Measurements from ENCODE around the gene KLF4. TPM values are rescaled to one million over a fixed set of nuclear protein-coding genes. Genes with fewer than 3 reads are reported as not detected.

The KLF4 gene
- total RNA-seq, 1 experiment from 2014 or later: 5.9 TPM

DNA sequence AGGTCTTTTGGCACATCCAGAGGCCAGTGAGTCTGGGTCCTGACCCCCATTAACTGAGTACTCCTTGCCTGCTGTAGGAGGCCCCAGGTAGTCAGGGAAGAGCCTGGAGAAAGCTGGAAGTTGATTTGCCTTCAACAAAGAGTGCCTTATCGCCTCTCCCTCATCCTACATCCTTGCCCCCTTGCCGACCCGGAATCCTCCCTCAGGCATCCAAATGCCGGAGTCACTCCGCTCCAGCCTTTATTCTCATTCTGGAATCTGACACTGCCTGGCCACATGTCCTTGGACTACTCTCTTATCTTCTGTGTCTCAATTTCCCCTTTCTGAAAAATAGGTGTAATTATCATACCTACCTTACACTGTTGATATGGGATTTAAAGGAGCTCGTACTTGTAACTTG lies 39.1 kb upstream of the KLF4 start (continued):
- TF ChIP-seq, protein P1, sequence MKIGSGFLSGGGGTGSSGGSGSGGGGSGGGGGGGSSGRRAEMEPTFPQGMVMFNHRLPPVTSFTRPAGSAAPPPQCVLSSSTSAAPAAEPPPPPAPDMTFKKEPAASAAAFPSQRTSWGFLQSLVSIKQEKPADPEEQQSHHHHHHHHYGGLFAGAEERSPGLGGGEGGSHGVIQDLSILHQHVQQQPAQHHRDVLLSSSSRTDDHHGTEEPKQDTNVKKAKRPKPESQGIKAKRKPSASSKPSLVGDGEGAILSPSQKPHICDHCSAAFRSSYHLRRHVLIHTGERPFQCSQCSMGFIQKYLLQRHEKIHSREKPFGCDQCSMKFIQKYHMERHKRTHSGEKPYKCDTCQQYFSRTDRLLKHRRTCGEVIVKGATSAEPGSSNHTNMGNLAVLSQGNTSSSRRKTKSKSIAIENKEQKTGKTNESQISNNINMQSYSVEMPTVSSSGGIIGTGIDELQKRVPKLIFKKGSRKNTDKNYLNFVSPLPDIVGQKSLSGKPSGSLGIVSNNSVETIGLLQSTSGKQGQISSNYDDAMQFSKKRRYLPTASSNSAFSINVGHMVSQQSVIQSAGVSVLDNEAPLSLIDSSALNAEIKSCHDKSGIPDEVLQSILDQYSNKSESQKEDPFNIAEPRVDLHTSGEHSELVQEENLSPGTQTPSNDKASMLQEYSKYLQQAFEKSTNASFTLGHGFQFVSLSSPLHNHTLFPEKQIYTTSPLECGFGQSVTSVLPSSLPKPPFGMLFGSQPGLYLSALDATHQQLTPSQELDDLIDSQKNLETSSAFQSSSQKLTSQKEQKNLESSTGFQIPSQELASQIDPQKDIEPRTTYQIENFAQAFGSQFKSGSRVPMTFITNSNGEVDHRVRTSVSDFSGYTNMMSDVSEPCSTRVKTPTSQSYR (CRISPR knock-in tag; IDR thresholded peaks at IDR 0.05): no peak
- TF ChIP-seq KAT7 (CRISPR knock-in tag; IDR thresholded peaks at IDR 0.05; ENCODE audit: borderline replicate concordance): no peak

DNA sequence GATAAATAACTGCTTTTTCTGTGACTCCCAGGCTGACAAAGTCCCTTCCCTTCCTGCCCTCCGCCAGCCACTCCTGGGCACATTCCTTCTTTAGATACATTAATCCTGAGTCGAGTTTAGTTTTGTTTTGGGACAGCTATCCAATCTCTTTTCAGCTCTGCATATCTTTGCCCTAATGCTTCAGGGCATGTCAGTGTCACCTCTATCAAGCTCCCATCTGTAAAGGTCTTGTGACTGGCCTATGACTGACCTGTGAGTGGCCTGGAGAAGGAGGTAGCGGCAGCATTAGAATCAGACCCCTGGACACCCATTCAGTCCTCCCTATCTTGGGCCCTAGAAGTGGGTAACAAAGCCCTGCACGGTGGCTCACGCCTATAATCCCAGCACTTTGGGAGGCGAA lies 34.0 kb upstream of the KLF4 start:
- Mint-ChIP-seq H3K4me3 (no peak overlapping the region), H3K4me1 (no peaks in the 10 kb centered on the region), H3K27ac (no peak overlapping the region), H3K9me3 (peaks cover 14% of the 10 kb centered on the region), H3K27me3 (ENCODE audit: low read depth) (no peaks in the 10 kb centered on the region), H3K36me3 (no peaks in the 10 kb centered on the region)
- no peak for DNase-seq (ENCODE audit: low spot score)
- no peak for ATAC-seq
- POLR2A ChIA-PET: no interaction called here
- CTCF ChIA-PET: no interaction called here
- TF ChIP-seq SP1 (CRISPR knock-in tag; conservative IDR thresholded peaks at IDR 0.05) (no peak), TEAD4 (CRISPR knock-in tag; IDR thresholded peaks at IDR 0.05) (no peak), ZNF138 (CRISPR knock-in tag; conservative IDR thresholded peaks at IDR 0.05) (no peak), MYBL2 (CRISPR knock-in tag; IDR thresholded peaks at IDR 0.05) (no peak), NR3C1 (CRISPR knock-in tag; conservative IDR thresholded peaks at IDR 0.05; ENCODE audit: low read depth) (no peak), SOX15 (CRISPR knock-in tag; IDR thresholded peaks at IDR 0.05) (no peak), MXD4 (CRISPR knock-in tag; IDR thresholded peaks at IDR 0.05; ENCODE audit: borderline replicate concordance) (no peak), FOXK1 (CRISPR knock-in tag; IDR thresholded peaks at IDR 0.05) (no peak), JAZF1 (CRISPR knock-in tag; IDR thresholded peaks at IDR 0.05) (no peak), GABPB1 (CRISPR knock-in tag; IDR thresholded peaks at IDR 0.05) (no peak), KAT7 (CRISPR knock-in tag; IDR thresholded peaks at IDR 0.05; ENCODE audit: borderline replicate concordance) (no peak)
- TF ChIP-seq, protein P2, sequence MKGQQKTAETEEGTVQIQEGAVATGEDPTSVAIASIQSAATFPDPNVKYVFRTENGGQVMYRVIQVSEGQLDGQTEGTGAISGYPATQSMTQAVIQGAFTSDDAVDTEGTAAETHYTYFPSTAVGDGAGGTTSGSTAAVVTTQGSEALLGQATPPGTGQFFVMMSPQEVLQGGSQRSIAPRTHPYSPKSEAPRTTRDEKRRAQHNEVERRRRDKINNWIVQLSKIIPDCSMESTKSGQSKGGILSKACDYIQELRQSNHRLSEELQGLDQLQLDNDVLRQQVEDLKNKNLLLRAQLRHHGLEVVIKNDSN (CRISPR knock-in tag; IDR thresholded peaks at IDR 0.05): no peak
- TF ChIP-seq, protein P3, sequence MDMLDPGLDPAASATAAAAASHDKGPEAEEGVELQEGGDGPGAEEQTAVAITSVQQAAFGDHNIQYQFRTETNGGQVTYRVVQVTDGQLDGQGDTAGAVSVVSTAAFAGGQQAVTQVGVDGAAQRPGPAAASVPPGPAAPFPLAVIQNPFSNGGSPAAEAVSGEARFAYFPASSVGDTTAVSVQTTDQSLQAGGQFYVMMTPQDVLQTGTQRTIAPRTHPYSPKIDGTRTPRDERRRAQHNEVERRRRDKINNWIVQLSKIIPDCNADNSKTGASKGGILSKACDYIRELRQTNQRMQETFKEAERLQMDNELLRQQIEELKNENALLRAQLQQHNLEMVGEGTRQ (CRISPR knock-in tag; IDR thresholded peaks at IDR 0.05): no peak
- TF ChIP-seq, protein P4, sequence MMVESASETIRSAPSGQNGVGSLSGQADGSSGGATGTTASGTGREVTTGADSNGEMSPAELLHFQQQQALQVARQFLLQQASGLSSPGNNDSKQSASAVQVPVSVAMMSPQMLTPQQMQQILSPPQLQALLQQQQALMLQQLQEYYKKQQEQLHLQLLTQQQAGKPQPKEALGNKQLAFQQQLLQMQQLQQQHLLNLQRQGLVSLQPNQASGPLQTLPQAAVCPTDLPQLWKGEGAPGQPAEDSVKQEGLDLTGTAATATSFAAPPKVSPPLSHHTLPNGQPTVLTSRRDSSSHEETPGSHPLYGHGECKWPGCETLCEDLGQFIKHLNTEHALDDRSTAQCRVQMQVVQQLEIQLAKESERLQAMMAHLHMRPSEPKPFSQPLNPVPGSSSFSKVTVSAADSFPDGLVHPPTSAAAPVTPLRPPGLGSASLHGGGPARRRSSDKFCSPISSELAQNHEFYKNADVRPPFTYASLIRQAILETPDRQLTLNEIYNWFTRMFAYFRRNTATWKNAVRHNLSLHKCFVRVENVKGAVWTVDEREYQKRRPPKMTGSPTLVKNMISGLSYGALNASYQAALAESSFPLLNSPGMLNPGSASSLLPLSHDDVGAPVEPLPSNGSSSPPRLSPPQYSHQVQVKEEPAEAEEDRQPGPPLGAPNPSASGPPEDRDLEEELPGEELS (CRISPR knock-in tag; IDR thresholded peaks at IDR 0.05): no peak
- TF ChIP-seq, protein P5, sequence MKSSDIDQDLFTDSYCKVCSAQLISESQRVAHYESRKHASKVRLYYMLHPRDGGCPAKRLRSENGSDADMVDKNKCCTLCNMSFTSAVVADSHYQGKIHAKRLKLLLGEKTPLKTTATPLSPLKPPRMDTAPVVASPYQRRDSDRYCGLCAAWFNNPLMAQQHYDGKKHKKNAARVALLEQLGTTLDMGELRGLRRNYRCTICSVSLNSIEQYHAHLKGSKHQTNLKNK (CRISPR knock-in tag; IDR thresholded peaks at IDR 0.05): no peak
- TF ChIP-seq, protein P6, sequence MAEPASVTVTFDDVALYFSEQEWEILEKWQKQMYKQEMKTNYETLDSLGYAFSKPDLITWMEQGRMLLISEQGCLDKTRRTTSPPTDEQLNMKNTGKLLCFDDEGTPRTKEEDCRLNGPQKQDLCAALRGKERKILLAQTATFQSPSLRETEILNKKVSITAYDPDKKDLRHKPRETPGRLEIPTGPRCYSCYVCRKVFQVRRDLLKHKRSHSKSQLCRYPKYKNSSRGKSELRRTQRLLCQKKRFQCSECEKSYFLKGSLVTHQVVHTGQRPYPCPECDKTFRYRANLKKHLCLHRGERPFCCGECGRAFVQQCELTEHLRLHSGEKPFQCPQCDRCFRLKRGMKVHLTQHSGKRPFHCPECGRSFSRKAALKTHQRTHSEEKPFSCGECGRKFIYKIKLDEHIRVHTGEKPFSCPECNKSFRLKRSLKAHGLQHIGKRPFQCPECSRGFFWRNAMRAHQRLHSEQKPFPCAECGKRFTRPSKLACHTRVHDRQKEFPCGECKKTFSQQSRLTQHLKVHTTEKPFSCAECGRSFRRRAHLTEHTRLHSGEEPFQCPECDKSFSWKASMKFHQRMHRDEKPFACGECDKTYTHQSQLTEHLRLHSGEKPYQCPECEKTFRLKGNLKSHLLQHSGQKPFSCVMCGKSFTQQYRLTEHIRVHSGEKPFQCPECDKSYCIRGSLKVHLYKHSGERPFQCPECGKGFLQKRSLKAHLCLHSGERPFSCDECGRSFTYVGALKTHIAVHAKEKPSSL (CRISPR knock-in tag; conservative IDR thresholded peaks at IDR 0.05): no peak
